ENCODE data around the gene NTN1. TPM values are rescaled to one million over a fixed set of nuclear protein-coding genes. Genes with fewer than 3 reads are reported as not detected.

The NTN1 gene
- total RNA-seq, 1 experiment from 2014 or later = 4.2 TPM

GRCh38 chr17:9199571-9200551 is 178.6 kb downstream of the NTN1 start:
- no peaks in the 10 kb centered on the region for H3K36me3 ChIP-seq (ENCODE audit: control insufficient read depth in 1 of 2, insufficient read depth in 2 of 2, low read length in 2 of 2)
- H2AFZ ChIP-seq (ENCODE audit: low read depth, low read length, poor library complexity, severe bottlenecking) = no peak overlapping the region
- no peaks in the 10 kb centered on the region for H3K9me3 ChIP-seq (ENCODE audit: control insufficient read depth in 1 of 2, insufficient read depth in 1 of 2, low read depth in 1 of 2, low read length in 2 of 2)
- H3K4me2 ChIP-seq (ENCODE audit: low read length) = no peak overlapping the region
- no peak overlapping the region for H3K27ac ChIP-seq (ENCODE audit: low read depth, low read length)
- POLR2A ChIA-PET = interaction anchor here (1.0 kb wide), 1 partner anchor 11 kb away, joined by 3 read pairs; no protein-coding TSS in a partner anchor
- no peak overlapping the region for H3K9ac ChIP-seq (ENCODE audit: low read length)
- H3K9me2 ChIP-seq (ENCODE audit: insufficient read depth) = no peaks in the 10 kb centered on the region
- no peaks in the 10 kb centered on the region for H3K27me3 ChIP-seq (ENCODE audit: insufficient read depth, low read length)
- ATAC-seq (no peak), DNase-seq (ENCODE audit: low read depth, low spot score) (no peak)
- intact Hi-C loops (cut with micrococcal nuclease) = no loop called here
- CTCF ChIA-PET = no interaction called here
- no peaks in the 10 kb centered on the region for H3K79me2 ChIP-seq (ENCODE audit: insufficient read depth, low read length)
- H3K4me3 ChIP-seq (replicated peaks in 1 of 2; ENCODE audit: low read depth in 1 of 2, low read length in 2 of 2) = no peak overlapping the region
- RAD21 ChIA-PET (ENCODE audit: low non-redundant PET in 1 of 2, low total read pairs in 2 of 2, uncharacterized antibody in 2 of 2, unreplicated experiment in 2 of 2) = no interaction called here
- H3K4me1 ChIP-seq (ENCODE audit: control insufficient read depth in 1 of 2, insufficient read depth in 2 of 2, low read length in 2 of 2) = peaks cover 12 to 21% of the 10 kb centered on the region in 2 experiments
- TF ChIP-seq ZNF274 (IDR thresholded peaks at IDR 0.05; ENCODE audit: low read depth, low read length) (no peak), JUND (IDR thresholded peaks at IDR 0.05) (no peak), EZH2 (IDR thresholded peaks at IDR 0.05) (no peak)
- H4K20me1 ChIP-seq (ENCODE audit: insufficient read depth) = no peaks in the 10 kb centered on the region
- no TSS peak for BruUV-seq (replicated peaks)

DNA sequence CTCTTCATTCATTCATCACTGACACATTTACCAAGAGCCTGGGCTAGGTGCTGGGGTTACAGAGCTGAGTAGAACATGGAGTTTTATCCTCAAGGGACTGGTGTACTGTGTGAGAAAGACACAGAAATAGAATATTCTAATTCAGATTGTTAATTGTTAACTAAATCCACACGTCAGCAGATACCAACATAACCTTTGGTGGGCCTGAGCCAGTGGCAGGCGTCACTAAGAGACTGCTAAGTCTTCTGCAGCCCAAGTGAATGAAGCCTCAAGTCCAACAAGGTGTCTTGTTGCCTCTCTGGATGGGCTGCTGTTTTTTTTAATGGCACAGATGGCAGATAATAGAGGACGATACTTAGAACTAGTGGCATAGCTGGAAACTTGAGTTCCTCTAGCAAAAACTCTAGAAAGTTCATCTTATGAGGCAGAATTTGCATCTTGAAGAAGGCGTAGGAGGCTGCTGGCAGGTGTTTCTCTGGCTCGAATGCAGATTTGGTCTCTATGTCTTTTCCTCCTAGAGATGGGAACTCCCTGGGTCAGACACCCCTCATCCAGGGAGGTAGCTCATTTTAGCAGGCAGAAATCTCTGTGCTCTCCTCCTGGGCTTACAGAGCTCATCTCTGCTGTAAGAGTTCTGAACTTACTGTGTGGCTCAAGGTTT is 179.5 kb downstream of the NTN1 start:
- Histone ChIP-seq H2AFZ (ENCODE audit: low read depth, low read length, poor library complexity, severe bottlenecking) (no peak overlapping the region), H3K9ac (ENCODE audit: low read length) (no peak overlapping the region), H3K27me3 (ENCODE audit: insufficient read depth, low read length) (no peaks in the 10 kb centered on the region), H3K4me1 (ENCODE audit: control insufficient read depth in 1 of 2, insufficient read depth in 2 of 2, low read length in 2 of 2) (peaks cover 12 to 21% of the 10 kb centered on the region in 2 experiments), H3K27ac (ENCODE audit: low read depth, low read length) (no peak overlapping the region), H3K9me2 (ENCODE audit: insufficient read depth) (no peaks in the 10 kb centered on the region), H4K20me1 (ENCODE audit: insufficient read depth) (no peaks in the 10 kb centered on the region), H3K36me3 (ENCODE audit: control insufficient read depth in 1 of 2, insufficient read depth in 2 of 2, low read length in 2 of 2) (no peaks in the 10 kb centered on the region), H3K4me3 (replicated peaks in 1 of 2; ENCODE audit: low read depth in 1 of 2, low read length in 2 of 2) (no peak overlapping the region), H3K9me3 (ENCODE audit: control insufficient read depth in 1 of 2, insufficient read depth in 1 of 2, low read depth in 1 of 2, low read length in 2 of 2) (no peaks in the 10 kb centered on the region), H3K79me2 (ENCODE audit: insufficient read depth, low read length) (no peaks in the 10 kb centered on the region), H3K4me2 (ENCODE audit: low read length) (no peak overlapping the region)
- BruUV-seq (replicated peaks) = no TSS peak
- ChIA-PET POLR2A (no interaction called here), CTCF (no interaction called here), RAD21 (ENCODE audit: low non-redundant PET in 1 of 2, low total read pairs in 2 of 2, uncharacterized antibody in 2 of 2, unreplicated experiment in 2 of 2) (no interaction called here)
- intact Hi-C loops (cut with micrococcal nuclease) = no loop called here
- DNase-seq (ENCODE audit: low read depth, low spot score) (no peak), ATAC-seq (no peak)
- TF ChIP-seq YY1 (IDR thresholded peaks at IDR 0.05; ENCODE audit: extremely low read depth, insufficient replicate concordance, low read depth, low read length) = no peak
- no peak for TF ChIP-seq REST (IDR thresholded peaks at IDR 0.05; ENCODE audit: low read depth)
- TF ChIP-seq TCF7L2 (IDR thresholded peaks at IDR 0.05; ENCODE audit: borderline replicate concordance, extremely low read depth, insufficient read depth, insufficient read length) = no peak
- TF ChIP-seq MAX (IDR thresholded peaks at IDR 0.05) = no peak
- TF ChIP-seq POLR2A (IDR thresholded peaks at IDR 0.05; ENCODE audit: borderline replicate concordance, extremely low read depth, insufficient read depth, insufficient read length) = no peak
- no peak for TF ChIP-seq SIN3A (IDR thresholded peaks at IDR 0.05; ENCODE audit: low read depth)
- no peak for TF ChIP-seq POLR2AphosphoS5 (IDR thresholded peaks at IDR 0.05; ENCODE audit: low read depth, low read length)
- no peak for TF ChIP-seq SP1 (IDR thresholded peaks at IDR 0.05; ENCODE audit: low read depth)
- no peak for TF ChIP-seq CEBPB (IDR thresholded peaks at IDR 0.05; ENCODE audit: low read depth)
- no peak for TF ChIP-seq SRF (IDR thresholded peaks at IDR 0.05; ENCODE audit: low read depth)

All from HCT116 (cell line).